SK-N-SH (cell line): Measurements from ENCODE around the gene CYB561A3. TPM values are rescaled to one million over a fixed set of nuclear protein-coding genes. Genes with fewer than 3 reads are reported as not detected.

ENCODE experiments used
- CTCF ChIA-PET: fragments of 300-600, 350-600 bp; formaldehyde crosslinking; extraction: SDS; loops from one replicate; lab custom pipeline; 2021; lab: Yijun Ruan, JAX
- POLR2A ChIA-PET: fragments of 350-600 bp; sonication (Branson Sonifier 250); formaldehyde crosslinking; extraction: SDS; loops from one replicate; lab custom pipeline; 2020; ENCODE audit warnings: antibody characterized with exemption, inconsistent platforms; lab: Yijun Ruan, JAX
- DNase-seq: peaks from one replicate; pipeline ENCODE4 v3.0.0; 2012
- H2AFZ ChIP-seq: fragments of 200-600 bp; sonication (generic); 2 replicates; pipeline ENCODE4 v1.8.1; 2016; ENCODE audit warnings: antibody characterized with exemption, mild to moderate bottlenecking, low read depth
- H3F3A ChIP-seq: fragments of 200-600 bp; sonication (generic); replicated peaks from 2 replicates; pipeline ENCODE3; 2016; ENCODE audit warnings: antibody characterized with exemption, mild to moderate bottlenecking; ENCODE audit not compliant: insufficient read depth
- H3K27ac ChIP-seq, 2 experiments: fragments of 200-500 bp in 1 of 2; fragments of 200-600 bp in 1 of 2; sonication (Bioruptor generic) in 1 of 2; sonication (generic), shearing (Covaris generic) in 1 of 2; 2 replicates each; pipeline versions ENCODE4 v1.5.1 to v1.6.1; 2014 to 2016; ENCODE audit warnings: low read depth in 2 of 2, inconsistent platforms in 1 of 2, low read length in 1 of 2, mild to moderate bottlenecking in 1 of 2, mixed read lengths in 1 of 2
- H3K27me3 ChIP-seq: fragments of 200-600 bp; sonication (generic), shearing (Covaris generic); 2 replicates; pipeline ENCODE4 v1.6.1; 2016; ENCODE audit warnings: mixed run types; ENCODE audit not compliant: insufficient read depth
- H3K36me3 ChIP-seq, 2 experiments: fragments of 200-500 bp in 1 of 2; fragments of 200-600 bp in 1 of 2; sonication (Bioruptor generic) in 1 of 2; sonication (generic) in 1 of 2; replicated peaks in 1 of 2; 2 replicates each; pipeline versions ENCODE3 to v1.5.1; 2014 to 2016; ENCODE audit warnings: low read length in 1 of 2, mild to moderate bottlenecking in 1 of 2; ENCODE audit not compliant: insufficient read depth in 2 of 2, control insufficient read depth in 1 of 2
- H3K4me1 ChIP-seq, 2 experiments: fragments of 200-500 bp in 1 of 2; fragments of 200-600 bp in 1 of 2; sonication (Bioruptor generic) in 1 of 2; sonication (generic), shearing (Covaris generic) in 1 of 2; 2 replicates each; pipeline versions ENCODE4 v1.5.1 to v1.6.1; 2014 to 2016; ENCODE audit warnings: low read depth in 1 of 2, low read length in 1 of 2, mixed run types in 1 of 2; ENCODE audit not compliant: insufficient read depth in 2 of 2, control insufficient read depth in 1 of 2
- H3K4me2 ChIP-seq: fragments of 200-600 bp; sonication (generic), shearing (Covaris generic); 2 replicates; pipeline ENCODE4 v1.6.1; 2017; ENCODE audit warnings: mixed run types
- H3K4me3 ChIP-seq, 2 experiments: fragments of 200-500 bp in 1 of 2; fragments of 200-600 bp in 1 of 2; sonication (Bioruptor generic) in 1 of 2; sonication (generic), shearing (Covaris generic) in 1 of 2; 2 replicates each; pipeline versions ENCODE4 v1.5.1 to v1.8.1; 2014 to 2016; ENCODE audit warnings: low read depth in 2 of 2, inconsistent platforms in 1 of 2, low read length in 1 of 2, mild to moderate bottlenecking in 1 of 2, mixed read lengths in 1 of 2, moderate library complexity in 1 of 2
- H3K79me2 ChIP-seq: fragments of 200-600 bp; sonication (generic); 2 replicates; pipeline ENCODE4 v1.8.1; 2017; ENCODE audit warnings: mild to moderate bottlenecking; ENCODE audit not compliant: insufficient read depth
- H3K9ac ChIP-seq: fragments of 200-600 bp; sonication (generic); 2 replicates; pipeline ENCODE4 v1.6.1; 2017; ENCODE audit warnings: mixed run types
- H3K9me2 ChIP-seq: fragments of 200-600 bp; sonication (generic); 2 replicates; pipeline ENCODE4 v1.6.1; 2017; ENCODE audit warnings: mixed run types
- H3K9me3 ChIP-seq: fragments of 200-600 bp; sonication (generic); 2 replicates; pipeline ENCODE4 v1.6.1; 2017; ENCODE audit warnings: mixed run types, mild to moderate bottlenecking, moderate library complexity
- H4K20me1 ChIP-seq: fragments of 200-600 bp; sonication (generic); 2 replicates; pipeline ENCODE4 v1.6.1; 2017; ENCODE audit warnings: mild to moderate bottlenecking, mixed run types; ENCODE audit not compliant: insufficient read depth
- CHD2 ChIP-seq: fragments of 150-350 bp; IDR thresholded peaks from 2 replicates; pipeline ENCODE4 v1.6.1; 2018; ENCODE audit warnings: low read length; ENCODE audit not compliant: partially characterized antibody
- EP300 ChIP-seq, 2 experiments: IDR thresholded peaks; 2 replicates each; pipeline versions ENCODE4 v1.4.0 to v1.6.1; 2012; ENCODE audit warnings: borderline replicate concordance in 1 of 2, low read depth in 1 of 2, low read length in 1 of 2
- EZH2phosphoT487 ChIP-seq: fragments of 200-600 bp; sonication (generic); IDR thresholded peaks from 2 replicates; pipeline ENCODE4 v1.6.1; 2017; ENCODE audit warnings: low read depth, mixed run types, mild to moderate bottlenecking, antibody characterized with exemption, moderate library complexity, borderline replicate concordance
- FOXM1 ChIP-seq: IDR thresholded peaks from 2 replicates; pipeline ENCODE4 v1.4.0; 2012; ENCODE audit warnings: low read depth, mild to moderate bottlenecking
- MEF2A ChIP-seq: IDR thresholded peaks from 2 replicates; pipeline ENCODE4 v1.4.0; 2012; ENCODE audit warnings: low read depth, borderline replicate concordance
- MXI1 ChIP-seq: IDR thresholded peaks from 2 replicates; pipeline ENCODE4 v1.6.1; 2012; ENCODE audit warnings: mild to moderate bottlenecking, low read depth, low read length, improper control_type of control experiment
- POLR2AphosphoS5 ChIP-seq: IDR thresholded peaks from 2 replicates; pipeline ENCODE4 v1.6.1; 2012; ENCODE audit warnings: low read depth, low read length
- RAD21 ChIP-seq: IDR thresholded peaks from 2 replicates; pipeline ENCODE4 v1.6.1; 2012; ENCODE audit warnings: mild to moderate bottlenecking, low read length
- RFX5 ChIP-seq: IDR thresholded peaks from 2 replicates; pipeline ENCODE4 v1.6.1; 2012; ENCODE audit warnings: mild to moderate bottlenecking, improper control_type of control experiment, low read length
- RXRA ChIP-seq: IDR thresholded peaks from 2 replicates; pipeline ENCODE4 v1.4.0; 2012; ENCODE audit warnings: low read depth, mild to moderate bottlenecking, borderline replicate concordance
- SMC3 ChIP-seq: IDR thresholded peaks from 2 replicates; pipeline ENCODE4 v1.6.1; 2012; ENCODE audit warnings: low read depth, low read length, improper control_type of control experiment
- TAF1 ChIP-seq: IDR thresholded peaks from 2 replicates; pipeline ENCODE4 v1.6.1; 2012; ENCODE audit warnings: low read depth, mild to moderate bottlenecking, low read length, moderate library complexity, borderline replicate concordance
- TEAD4 ChIP-seq: IDR thresholded peaks from 2 replicates; pipeline ENCODE4 v1.4.0; 2012; ENCODE audit warnings: mild to moderate bottlenecking, borderline replicate concordance; ENCODE audit not compliant: insufficient read depth
- YY1 ChIP-seq: IDR thresholded peaks from 2 replicates; pipeline ENCODE4 v1.4.0; 2012; ENCODE audit warnings: low read depth, mild to moderate bottlenecking
- WGBS: methylation state at CpG from one replicate; pipeline ENCODE4 v1.1.6; 2017; ENCODE audit warnings: low lambda C conversion rate; 5-methylcytosine and 5-hydroxymethylcytosine counted together
- polyA plus RNA-seq, 3 experiments: library from polyadenylated mRNA; depleted of rRNA; stranded (reverse); fragments of >200 nt; gene quantifications; 2 replicates each; pipeline ENCODE4 v1.2.3, GENCODE V29; 2012
- TF ChIP-seq, protein P1 (sequence below): IDR thresholded peaks from 2 replicates; pipeline ENCODE4 v1.6.1; 2012; ENCODE audit warnings: mild to moderate bottlenecking, low read depth, low read length, moderate library complexity
- TF ChIP-seq, protein P2 (sequence below): IDR thresholded peaks from 2 replicates; pipeline ENCODE4; 2012
- TF ChIP-seq, protein P3 (sequence below): IDR thresholded peaks from 2 replicates; pipeline ENCODE4 v1.4.0; 2012; ENCODE audit warnings: low read depth, borderline replicate concordance
- TF ChIP-seq, protein P4 (sequence below): IDR thresholded peaks from 2 replicates; pipeline ENCODE4 v1.4.0; 2012; ENCODE audit warnings: low read depth, borderline replicate concordance
- TF ChIP-seq, protein P5 (sequence below): fragments of 150-350 bp; IDR thresholded peaks from 2 replicates; pipeline ENCODE4 v1.6.1; 2016; ENCODE audit warnings: mild to moderate bottlenecking, low read depth, low read length

Gene CYB561A3
- polyA plus RNA-seq, 1 of the 3 experiments (the other 2 are of a cell fraction): 76.4 TPM

DNA sequence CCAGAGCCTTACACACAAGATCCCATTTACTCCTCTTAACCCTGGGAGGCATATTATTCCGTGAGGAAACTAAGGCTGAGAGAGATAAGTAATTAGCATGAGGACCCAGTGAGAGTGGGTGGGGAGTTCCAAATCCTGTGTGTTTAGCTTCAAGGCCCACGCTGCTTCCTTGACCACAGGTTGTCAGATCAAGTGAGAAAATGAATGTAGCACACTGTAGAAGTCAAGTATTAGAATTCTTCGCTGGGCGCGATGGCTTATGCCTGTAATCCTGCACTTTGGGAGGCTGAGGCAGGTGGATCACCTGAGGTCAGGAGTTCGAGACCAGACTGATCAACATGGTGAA, 3.8 kb downstream of the CYB561A3 start:
- no peak overlapping the region for H2AFZ ChIP-seq
- H3K4me3 ChIP-seq: no peak overlapping the region
- TF ChIP-seq TAF1: no peak
- TF ChIP-seq CHD2: no peak
- TF ChIP-seq FOXM1: no peak
- no peak for TF ChIP-seq MEF2A
- TF ChIP-seq, protein P1, sequence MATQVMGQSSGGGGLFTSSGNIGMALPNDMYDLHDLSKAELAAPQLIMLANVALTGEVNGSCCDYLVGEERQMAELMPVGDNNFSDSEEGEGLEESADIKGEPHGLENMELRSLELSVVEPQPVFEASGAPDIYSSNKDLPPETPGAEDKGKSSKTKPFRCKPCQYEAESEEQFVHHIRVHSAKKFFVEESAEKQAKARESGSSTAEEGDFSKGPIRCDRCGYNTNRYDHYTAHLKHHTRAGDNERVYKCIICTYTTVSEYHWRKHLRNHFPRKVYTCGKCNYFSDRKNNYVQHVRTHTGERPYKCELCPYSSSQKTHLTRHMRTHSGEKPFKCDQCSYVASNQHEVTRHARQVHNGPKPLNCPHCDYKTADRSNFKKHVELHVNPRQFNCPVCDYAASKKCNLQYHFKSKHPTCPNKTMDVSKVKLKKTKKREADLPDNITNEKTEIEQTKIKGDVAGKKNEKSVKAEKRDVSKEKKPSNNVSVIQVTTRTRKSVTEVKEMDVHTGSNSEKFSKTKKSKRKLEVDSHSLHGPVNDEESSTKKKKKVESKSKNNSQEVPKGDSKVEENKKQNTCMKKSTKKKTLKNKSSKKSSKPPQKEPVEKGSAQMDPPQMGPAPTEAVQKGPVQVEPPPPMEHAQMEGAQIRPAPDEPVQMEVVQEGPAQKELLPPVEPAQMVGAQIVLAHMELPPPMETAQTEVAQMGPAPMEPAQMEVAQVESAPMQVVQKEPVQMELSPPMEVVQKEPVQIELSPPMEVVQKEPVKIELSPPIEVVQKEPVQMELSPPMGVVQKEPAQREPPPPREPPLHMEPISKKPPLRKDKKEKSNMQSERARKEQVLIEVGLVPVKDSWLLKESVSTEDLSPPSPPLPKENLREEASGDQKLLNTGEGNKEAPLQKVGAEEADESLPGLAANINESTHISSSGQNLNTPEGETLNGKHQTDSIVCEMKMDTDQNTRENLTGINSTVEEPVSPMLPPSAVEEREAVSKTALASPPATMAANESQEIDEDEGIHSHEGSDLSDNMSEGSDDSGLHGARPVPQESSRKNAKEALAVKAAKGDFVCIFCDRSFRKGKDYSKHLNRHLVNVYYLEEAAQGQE: no peak
- TF ChIP-seq, protein P2, sequence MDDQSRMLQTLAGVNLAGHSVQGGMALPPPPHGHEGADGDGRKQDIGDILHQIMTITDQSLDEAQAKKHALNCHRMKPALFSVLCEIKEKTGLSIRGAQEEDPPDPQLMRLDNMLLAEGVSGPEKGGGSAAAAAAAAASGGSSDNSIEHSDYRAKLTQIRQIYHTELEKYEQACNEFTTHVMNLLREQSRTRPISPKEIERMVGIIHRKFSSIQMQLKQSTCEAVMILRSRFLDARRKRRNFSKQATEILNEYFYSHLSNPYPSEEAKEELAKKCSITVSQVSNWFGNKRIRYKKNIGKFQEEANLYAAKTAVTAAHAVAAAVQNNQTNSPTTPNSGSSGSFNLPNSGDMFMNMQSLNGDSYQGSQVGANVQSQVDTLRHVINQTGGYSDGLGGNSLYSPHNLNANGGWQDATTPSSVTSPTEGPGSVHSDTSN: no peak
- TF ChIP-seq TEAD4: no peak
- no peak for TF ChIP-seq SMC3
- TF ChIP-seq RAD21: no peak
- TF ChIP-seq, protein P3, sequence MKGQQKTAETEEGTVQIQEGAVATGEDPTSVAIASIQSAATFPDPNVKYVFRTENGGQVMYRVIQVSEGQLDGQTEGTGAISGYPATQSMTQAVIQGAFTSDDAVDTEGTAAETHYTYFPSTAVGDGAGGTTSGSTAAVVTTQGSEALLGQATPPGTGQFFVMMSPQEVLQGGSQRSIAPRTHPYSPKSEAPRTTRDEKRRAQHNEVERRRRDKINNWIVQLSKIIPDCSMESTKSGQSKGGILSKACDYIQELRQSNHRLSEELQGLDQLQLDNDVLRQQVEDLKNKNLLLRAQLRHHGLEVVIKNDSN: no peak
- no peak for TF ChIP-seq POLR2AphosphoS5
- no peak for TF ChIP-seq RFX5
- no peak for TF ChIP-seq YY1
- no peak for TF ChIP-seq MXI1
- TF ChIP-seq, protein P4, sequence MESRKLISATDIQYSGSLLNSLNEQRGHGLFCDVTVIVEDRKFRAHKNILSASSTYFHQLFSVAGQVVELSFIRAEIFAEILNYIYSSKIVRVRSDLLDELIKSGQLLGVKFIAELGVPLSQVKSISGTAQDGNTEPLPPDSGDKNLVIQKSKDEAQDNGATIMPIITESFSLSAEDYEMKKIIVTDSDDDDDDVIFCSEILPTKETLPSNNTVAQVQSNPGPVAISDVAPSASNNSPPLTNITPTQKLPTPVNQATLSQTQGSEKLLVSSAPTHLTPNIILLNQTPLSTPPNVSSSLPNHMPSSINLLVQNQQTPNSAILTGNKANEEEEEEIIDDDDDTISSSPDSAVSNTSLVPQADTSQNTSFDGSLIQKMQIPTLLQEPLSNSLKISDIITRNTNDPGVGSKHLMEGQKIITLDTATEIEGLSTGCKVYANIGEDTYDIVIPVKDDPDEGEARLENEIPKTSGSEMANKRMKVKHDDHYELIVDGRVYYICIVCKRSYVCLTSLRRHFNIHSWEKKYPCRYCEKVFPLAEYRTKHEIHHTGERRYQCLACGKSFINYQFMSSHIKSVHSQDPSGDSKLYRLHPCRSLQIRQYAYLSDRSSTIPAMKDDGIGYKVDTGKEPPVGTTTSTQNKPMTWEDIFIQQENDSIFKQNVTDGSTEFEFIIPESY: no peak
- TF ChIP-seq EZH2phosphoT487: no peak
- no peak for TF ChIP-seq EP300 (IDR thresholded peaks at IDR 0.05; ENCODE audit: borderline replicate concordance in 1 of 2, low read depth in 1 of 2, low read length in 1 of 2)
- TF ChIP-seq, protein P5, sequence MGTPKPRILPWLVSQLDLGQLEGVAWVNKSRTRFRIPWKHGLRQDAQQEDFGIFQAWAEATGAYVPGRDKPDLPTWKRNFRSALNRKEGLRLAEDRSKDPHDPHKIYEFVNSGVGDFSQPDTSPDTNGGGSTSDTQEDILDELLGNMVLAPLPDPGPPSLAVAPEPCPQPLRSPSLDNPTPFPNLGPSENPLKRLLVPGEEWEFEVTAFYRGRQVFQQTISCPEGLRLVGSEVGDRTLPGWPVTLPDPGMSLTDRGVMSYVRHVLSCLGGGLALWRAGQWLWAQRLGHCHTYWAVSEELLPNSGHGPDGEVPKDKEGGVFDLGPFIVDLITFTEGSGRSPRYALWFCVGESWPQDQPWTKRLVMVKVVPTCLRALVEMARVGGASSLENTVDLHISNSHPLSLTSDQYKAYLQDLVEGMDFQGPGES: no peak
- no peak for TF ChIP-seq RXRA
- no peaks in the 10 kb centered on the region for H3K9me3 ChIP-seq
- H3K36me3 ChIP-seq: peaks cover 5 to 10% of the 10 kb centered on the region in 2 experiments
- no peaks in the 10 kb centered on the region for H3K27me3 ChIP-seq
- no peak overlapping the region for H3K27ac ChIP-seq
- ChIA-PET POLR2A (interaction anchor here (0.9 to 1.8 kb wide), 2 partner anchors 21 to 24 kb away, joined by 3 to 4 read pairs; no protein-coding TSS in a partner anchor), CTCF (interaction anchor here (0.7 to 5.8 kb wide), 4 partner anchors 16 to 28 kb away, joined by 3 to 29 read pairs (median 4); no protein-coding TSS in a partner anchor)
- WGBS: 99% methylated on average over 6 of the region's 6 CpGs
- no peak for DNase-seq
- H3K79me2 ChIP-seq: peaks cover 29% of the 10 kb centered on the region
- H3K4me1 ChIP-seq: peaks cover 0 to 14% of the 10 kb centered on the region in 2 experiments; a peak in 1 of 4 replicates
- no peaks in the 10 kb centered on the region for H4K20me1 ChIP-seq
- no peak overlapping the region for H3K4me2 ChIP-seq
- H3K9me2 ChIP-seq: no peaks in the 10 kb centered on the region
- H3F3A ChIP-seq: peaks cover 6% of the 10 kb centered on the region
- no peak overlapping the region for H3K9ac ChIP-seq
